Measurements from ENCODE around the gene CACNA1B.
"Not testable (repeated sequence)": the region's sequence is repeated elsewhere in the genome, so short reads cannot be mapped to it uniquely, and the experiment has no call there.

The CACNA1B gene

GRCh38 chr9:137890768-137891587 is 13.4 kb downstream of the CACNA1B start:
- not testable (repeated sequence) for DNase-seq

GRCh38 chr9:137891588-137892423 is 14.2 kb downstream of the CACNA1B start:
- no peak for DNase-seq

GRCh38 chr9:137892424-137893191 is 15.0 kb downstream of the CACNA1B start:
- no peak for DNase-seq

GRCh38 chr9:137893670-137894069 is 16.1 kb downstream of the CACNA1B start:
- no peak for DNase-seq

- DNase-seq = no peak
These were observed 22.2 kb downstream of the CACNA1B start for GRCh38 chr9:137899551-137900360.

- no peak for DNase-seq
These were observed 23.2 kb downstream of the CACNA1B start for GRCh38 chr9:137900584-137901310.

- no peak for DNase-seq
These were observed 25.1 kb downstream of the CACNA1B start for GRCh38 chr9:137902646-137903045.

- DNase-seq = no peak
These were observed 28.2 kb downstream of the CACNA1B start for GRCh38 chr9:137905740-137906139.

GRCh38 chr9:137907776-137908175 is 30.2 kb downstream of the CACNA1B start:
- DNase-seq = no peak

GRCh38 chr9:137912671-137913070 is 35.1 kb downstream of the CACNA1B start:
- no peak for DNase-seq

GRCh38 chr9:137913132-137913531 is 35.5 kb downstream of the CACNA1B start:
- no peak for DNase-seq

- no peak for DNase-seq
These were observed 36.5 kb downstream of the CACNA1B start for GRCh38 chr9:137913771-137914767.

GRCh38 chr9:137916540-137916939 is 39.0 kb downstream of the CACNA1B start:
- no peak for DNase-seq

- DNase-seq = no peak
These were observed 39.5 kb downstream of the CACNA1B start for GRCh38 chr9:137917116-137917515.

GRCh38 chr9:137917795-137918194 is 40.2 kb downstream of the CACNA1B start:
- no peak for DNase-seq

GRCh38 chr9:137918331-137919094 is 40.9 kb downstream of the CACNA1B start:
- no peak for DNase-seq

GRCh38 chr9:137919095-137919465 is 41.5 kb downstream of the CACNA1B start:
- no peak for DNase-seq

- DNase-seq = no peak
These were observed 42.1 kb downstream of the CACNA1B start for GRCh38 chr9:137919649-137920141.

GRCh38 chr9:137920753-137921152 is 43.2 kb downstream of the CACNA1B start:
- DNase-seq = no peak

Measured in inflammatory macrophage treated with lipopolysaccharide for 1 hour (primary cell).